Stimulated activated CD8-positive, alpha-beta memory T cell treated with anti-CD3 and anti-CD28 coated beads, Interleukin-15, amount 100 ng/mL, for 4 hours (primary cell): ENCODE measurements around the gene CPLX4.
"Not testable (repeated sequence)": the region's sequence is repeated elsewhere in the genome, so short reads cannot be mapped to it uniquely, and the experiment has no call there.

Experiments
- DNase-seq, 2 donors: peaks; one replicate each; pipeline ENCODE4 v3.0.0-alpha.2; 2020; ENCODE audit warnings: low read depth in 2 of 2

The CPLX4 gene

DNA sequence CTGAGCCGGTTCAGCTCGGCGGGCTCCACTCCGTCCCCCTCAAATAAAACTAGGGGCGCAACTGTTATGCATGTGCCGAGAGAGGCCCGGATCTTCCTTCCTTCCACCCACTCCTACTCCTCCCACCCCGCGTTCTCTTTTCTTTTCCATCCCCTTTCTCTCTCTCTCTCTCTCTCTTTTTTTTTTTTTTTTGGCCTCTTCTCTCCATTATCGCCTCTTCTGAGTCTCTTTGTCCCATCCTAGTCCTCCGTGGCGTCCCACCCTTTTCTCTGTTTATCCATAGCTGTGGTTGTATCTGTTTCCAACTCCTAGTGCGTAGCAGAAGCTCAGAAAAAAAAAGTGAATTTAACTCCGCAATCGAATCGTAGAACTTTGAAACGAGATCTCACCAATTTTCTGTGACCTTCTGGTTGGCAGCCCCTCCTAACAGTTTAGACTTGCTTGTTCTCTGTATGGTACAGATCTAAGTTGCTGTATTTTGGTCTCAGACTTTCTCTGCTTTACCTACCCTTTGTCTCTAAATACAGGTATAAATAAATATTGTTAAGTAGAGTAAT is 48.8 kb downstream of the CPLX4 start:
- DNase-seq = no peak

DNA sequence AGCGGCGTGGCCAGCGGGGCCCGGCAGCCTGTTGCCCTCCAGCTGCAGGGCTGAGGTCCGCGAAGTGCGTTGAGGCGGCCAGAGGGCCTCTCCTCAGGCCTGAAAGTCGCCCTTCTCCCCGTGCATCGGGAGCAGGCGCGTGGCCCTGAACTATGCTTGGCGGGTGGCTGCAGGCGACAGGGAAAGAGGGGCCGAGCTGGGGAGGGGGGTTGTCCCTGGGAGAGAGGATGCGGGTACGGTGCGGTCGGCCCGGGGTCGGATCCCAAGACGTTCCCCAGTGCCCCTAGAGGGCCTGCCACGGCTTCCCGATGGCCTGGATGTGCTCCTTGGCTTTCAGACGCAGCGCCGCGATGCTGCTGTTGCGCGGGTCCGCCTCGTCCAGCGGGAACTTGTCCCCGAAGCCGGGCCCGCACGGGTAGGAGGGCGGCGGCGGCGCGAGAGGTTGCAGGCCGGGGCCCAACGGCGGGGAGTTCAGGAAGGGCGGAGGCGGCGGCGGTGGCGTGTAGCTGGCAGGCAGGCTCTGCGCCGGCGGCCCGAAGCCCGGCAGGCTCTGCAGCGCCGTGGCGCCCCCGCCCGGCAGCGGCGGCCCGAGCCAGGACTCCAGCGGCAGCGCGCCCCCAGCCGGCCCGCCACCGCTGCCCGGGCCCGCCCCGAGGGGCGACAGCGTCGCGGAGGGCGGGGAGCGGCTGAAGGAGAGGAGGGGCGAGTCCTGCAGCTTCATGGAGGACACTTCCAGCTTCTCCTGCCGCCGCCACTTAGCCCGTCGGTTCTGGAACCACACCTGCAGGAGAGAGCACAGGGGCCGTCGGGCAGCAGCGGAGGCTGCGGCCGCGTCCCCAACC is 49.5 kb downstream of the CPLX4 start:
- DNase-seq = no peak

DNA sequence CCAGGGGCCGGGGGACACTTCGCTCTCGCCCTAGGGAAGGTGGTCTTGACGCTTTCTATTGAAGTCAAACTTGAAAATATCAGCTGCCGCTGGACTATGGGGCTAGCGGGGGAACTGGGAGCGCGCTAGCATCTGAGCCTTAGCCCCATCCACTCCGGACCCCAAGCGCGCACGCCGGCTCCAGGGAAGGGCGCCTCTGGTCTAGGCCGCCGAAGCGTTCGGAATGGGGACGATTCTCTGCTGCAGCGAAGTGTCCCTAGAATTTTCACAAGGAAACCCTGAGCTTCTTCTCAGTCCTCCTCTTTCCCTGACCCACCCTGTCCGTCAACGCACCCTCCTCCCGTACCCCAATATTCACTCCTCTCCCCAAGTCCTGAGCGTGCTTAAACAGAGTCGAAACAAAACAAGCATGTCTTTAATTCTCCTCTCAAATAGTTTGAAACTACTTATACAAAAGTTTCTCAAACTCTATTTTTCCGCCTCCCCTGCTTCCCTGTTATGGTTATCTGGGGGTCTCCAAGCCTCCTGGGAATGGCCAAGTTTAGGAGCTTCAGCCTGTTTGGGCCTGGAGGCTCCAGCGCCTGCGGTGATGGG is 50.2 kb downstream of the CPLX4 start:
- DNase-seq = no peak

DNA sequence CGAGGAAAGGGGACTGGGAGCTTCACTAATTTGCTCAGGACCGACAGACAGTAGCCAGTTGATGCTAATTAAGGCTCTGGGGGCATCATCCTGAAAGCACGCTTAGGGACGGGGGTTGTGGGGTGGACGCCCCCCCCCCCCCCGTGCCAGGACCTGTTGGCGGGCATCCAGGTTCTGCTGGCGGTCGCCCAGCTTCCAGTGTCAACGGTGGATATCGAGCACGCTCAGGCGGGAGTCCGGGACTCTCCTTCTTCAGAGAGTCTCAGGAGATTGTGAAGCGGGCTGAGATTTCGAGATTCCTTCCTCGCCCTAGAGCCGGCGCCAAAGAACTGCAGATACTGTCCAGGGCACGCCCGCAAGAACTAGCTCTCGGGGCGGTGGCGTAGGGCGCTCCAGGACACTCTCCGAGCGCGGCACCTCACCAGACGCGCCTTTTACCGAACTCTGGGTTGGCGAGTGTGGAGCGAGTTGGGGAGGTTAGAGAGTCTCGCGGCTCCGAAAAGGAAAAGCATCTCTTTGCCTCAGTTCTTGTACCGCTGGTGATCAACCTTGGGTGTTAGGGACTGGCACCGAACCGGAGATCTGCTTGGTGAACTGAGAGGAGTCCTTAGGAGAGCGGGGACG is 50.8 kb downstream of the CPLX4 start:
- DNase-seq = no peak

- DNase-seq = no peak
Measured at GRCh38 chr18:59266886-59267502, 51.5 kb downstream of the CPLX4 start.

DNA sequence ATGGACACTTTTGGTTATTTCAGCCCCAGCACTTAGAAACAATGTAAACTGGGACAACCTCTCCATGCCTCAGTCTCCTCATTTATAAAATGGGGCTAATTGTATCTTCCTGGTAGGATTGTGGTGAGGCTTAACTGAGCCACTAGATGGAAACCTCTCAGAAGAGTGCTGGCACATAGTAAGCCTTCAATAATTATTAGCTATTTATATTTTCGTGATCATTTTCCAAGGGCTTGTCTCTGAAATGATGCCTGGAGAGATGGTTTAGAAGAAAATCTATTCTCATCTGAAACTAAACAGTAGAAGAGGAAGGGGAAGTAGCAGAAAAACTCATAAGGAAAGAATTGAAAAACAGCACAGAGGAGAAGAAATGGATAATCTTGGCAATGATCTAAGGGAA is 52.0 kb downstream of the CPLX4 start:
- DNase-seq = no peak

DNA sequence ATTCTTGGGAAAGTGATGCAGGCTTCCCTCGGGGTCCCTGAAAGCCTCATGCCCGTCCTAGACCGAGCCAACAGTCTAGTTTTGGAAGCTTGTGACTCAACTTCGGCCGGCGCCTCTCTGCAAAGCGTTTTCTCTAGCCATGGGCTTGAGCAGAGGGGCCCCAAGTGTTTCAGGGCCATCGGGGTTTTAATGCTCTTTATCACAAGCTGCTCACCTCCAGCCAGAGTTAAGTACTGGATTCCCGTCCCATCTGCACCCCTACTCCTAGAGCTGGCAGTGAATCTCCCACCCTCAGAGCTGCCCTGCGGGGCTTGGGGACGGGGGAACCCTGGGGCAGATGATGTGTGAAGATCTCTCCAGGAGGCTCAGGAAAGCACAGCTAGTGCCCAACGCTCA is 52.5 kb downstream of the CPLX4 start:
- no peak for DNase-seq

DNA sequence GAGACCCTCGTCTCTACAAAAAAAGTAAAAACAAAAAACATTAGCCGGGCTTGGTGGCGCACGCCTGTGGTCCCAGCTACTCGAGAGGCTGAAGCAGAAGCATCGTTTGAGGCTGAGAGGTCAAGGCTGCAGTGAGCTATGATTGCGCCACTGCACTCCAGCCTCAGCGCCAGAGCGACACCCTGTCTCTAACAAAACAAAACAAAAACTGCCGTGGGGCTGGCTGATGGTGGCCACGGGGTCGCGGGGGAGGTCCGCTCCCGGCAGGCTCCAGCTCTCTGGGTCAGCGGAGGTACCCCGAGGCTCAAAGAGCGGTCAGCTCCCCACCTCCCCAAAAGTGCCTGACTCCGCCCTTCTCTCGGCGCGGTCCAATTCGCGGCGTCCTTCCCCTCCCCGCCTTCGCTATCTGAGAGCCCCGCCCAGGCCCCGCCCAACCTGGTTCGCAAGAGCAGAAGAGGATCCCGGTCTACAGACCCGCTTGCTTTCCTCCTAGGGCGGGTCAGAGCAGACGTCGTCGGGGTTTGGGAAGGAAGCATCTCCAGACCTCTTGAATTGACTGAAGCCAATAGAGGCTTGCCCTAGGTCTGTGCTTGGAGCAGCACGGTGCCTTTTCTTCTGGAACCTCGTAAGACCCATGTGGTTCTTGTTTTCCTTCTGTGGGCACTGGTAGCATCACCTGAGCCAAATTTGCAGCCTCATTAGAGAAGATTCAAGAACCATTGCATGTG is 53.0 kb downstream of the CPLX4 start:
- no peak for DNase-seq

DNA sequence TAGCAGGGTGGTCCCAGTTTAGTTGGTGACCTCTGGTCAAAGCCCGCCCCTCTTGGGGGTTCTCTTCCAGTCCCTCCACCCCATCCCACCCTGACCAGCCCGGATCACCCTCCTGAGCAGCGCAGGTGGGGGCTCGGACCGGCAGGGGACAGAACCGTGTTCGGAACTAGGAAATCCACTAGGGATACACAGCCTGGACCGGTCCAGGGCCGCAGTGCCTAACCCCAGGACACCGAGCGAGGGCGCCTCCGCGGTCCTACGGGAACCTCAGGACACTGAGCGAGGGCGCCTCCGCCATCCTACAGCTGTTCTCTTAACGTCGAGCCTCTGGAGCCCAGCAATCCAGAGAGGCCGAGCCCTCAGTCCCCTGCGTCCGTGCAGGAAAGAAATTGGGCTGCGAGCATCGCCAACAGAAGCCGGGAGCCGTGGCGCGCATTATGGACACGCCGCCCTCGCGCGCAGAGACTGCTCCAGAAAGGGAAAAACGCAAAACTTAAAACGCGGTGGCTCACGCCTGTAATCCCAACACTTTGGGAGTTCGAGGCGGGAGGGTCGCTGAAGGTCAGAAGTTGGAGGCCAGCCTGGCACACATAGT is 53.7 kb downstream of the CPLX4 start:
- DNase-seq = no peak

DNA sequence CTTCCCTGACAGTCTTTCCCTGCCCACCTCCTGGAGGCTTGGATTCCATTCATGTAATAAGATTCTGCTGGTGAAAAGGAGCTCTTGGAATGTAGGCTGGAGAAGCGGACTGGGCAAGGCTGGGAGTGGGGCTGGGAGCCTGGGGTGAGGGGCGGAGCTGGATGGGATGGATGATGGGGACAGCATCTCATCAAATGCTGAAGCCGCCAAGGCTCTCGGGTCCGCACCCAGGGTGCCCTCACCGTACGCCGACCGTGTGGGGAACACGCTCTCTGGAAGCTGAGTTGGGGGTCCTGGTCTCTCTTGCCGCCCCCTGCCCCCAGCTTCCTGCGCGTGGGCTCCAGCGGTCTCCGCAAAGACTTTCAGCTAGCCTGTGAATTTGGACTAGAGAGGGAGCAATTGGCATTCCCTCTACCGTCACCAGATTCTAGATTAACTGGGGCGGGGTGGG is 54.3 kb downstream of the CPLX4 start:
- DNase-seq = no peak

GRCh38 chr18:59263661-59264060 is 54.8 kb downstream of the CPLX4 start:
- no peak for DNase-seq

DNA sequence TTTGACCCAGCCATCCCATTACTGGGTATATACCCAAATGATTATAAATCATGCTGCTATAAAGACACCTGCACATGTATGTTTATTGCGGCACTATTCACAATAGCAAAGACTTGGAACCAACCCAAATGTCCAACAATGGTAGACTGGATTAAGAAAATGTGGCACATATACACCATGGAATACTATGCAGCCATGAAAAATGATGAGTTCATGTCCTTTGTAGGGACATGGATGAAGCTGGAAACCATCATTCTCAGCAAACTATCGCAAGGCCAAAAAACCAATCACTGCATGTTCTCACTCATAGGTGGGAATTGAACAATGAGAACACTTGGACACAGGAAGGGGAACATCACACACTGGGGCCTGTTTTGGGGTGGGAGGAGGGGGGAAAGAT is 56.2 kb downstream of the CPLX4 start:
- DNase-seq = not testable (repeated sequence)

DNA sequence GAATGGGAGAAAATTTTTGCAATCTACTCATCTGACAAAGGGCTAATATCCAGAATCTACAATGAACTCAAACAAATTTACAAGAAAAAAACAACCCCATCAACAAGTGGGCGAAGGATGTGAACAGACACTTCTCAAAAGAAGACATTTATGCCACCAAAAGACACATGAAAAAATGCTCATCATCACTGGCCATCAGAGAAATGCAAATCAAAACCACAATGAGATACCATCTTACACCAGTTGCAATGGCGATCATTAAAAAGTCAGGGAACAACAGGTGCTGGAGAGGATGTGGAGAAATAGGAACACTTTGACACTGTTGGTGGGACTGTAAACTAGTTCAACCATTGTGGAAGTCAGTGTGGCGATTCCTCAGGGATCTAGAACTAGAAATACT is 56.6 kb downstream of the CPLX4 start:
- DNase-seq = not testable (repeated sequence)

DNA sequence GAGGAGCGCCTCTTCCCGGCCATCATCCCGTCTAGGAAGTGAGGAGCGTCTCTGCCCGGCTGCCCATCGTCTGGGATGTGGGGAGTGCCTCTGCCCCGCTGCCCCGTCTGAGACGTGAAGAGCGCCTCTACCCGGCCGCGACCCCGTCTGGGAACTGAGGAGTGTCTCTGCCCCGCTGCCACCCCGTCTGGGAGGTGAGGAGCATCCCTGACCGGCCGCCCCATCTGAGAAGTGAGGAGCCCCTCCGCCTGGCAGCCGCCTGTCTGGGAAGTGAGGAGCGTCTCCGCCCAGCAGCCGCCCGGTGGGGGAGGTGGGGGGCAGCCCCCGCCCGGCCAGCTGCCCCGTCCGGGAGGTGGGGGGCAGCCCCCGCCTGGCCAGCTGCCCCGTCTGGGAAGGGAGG is 63.0 kb downstream of the CPLX4 start:
- not testable (repeated sequence) for DNase-seq

GRCh38 chr18:59249199-59249774 is 69.2 kb downstream of the CPLX4 start:
- no peak for DNase-seq

DNA sequence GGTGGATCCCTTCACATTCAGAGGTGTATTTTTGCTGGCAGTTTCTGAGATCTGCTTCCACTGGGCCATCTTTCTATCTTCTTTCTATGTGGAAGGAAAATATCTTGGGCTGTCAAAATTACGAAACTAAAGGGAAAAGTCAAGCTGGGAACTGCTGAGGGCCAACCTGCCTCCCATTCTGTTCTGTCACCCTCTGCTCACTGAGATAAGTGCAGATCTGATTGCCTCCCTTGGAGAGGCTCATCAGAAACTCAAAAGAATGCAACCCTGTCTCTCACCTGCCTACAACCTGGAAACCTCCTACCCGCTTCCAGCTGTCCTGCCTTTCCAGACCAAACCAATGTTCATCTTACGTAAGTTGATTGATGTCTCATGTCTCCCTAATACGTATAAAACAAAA is 71.7 kb downstream of the CPLX4 start:
- DNase-seq = no peak
